ENCODE data around the gene TGFBR1.

TGFBR1 gene

DNA sequence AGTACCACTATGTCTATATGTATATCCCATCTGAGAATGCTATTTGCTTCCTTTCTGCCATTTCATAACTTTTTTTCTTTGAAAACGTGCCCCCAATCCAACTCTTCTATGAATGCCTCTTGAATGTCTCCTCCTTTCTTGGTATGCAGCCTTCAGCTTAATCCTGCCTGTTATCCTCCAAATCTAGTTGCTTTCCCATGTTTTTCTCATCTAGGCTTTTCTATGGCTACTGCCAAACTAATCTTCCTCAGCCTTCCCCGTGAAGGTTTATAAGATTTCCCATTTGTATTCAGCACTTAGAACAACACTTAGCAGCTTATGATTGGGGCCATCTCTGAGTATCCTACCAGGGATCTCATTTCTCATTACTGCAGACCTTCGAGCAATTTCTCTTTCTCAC, 2.5 kb downstream of the TGFBR1 start:
- no peak for TF ChIP-seq CTCF (IDR thresholded peaks at IDR 0.05; ENCODE audit: borderline replicate concordance, insufficient read depth, low read depth, low read length)
- no peak overlapping the region for H3K4me3 ChIP-seq (ENCODE audit: low read depth, low read length)

DNA sequence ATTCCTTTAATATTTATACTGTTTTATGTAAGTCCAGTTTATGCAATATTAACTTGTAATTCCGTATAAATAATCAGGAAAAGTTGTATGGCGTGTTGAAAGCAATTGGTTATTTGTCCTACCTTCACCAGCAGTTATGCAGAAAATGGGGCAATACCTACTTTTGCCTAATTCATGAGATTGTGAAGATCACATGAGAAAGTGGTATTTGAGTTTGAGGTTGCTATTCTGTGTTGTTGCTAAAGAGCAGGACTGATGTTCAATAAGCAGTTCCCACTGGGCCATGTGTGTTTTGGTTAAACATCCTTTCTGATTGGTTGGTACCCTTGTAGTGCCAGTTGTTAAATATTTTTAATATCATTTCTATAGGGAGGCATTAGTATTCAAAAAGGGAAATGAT, 3.2 kb downstream of the TGFBR1 start:
- TF ChIP-seq CTCF (IDR thresholded peaks at IDR 0.05; ENCODE audit: borderline replicate concordance, insufficient read depth, low read depth, low read length), result no peak
- H3K4me3 ChIP-seq (ENCODE audit: low read depth, low read length), result no peak overlapping the region

DNA sequence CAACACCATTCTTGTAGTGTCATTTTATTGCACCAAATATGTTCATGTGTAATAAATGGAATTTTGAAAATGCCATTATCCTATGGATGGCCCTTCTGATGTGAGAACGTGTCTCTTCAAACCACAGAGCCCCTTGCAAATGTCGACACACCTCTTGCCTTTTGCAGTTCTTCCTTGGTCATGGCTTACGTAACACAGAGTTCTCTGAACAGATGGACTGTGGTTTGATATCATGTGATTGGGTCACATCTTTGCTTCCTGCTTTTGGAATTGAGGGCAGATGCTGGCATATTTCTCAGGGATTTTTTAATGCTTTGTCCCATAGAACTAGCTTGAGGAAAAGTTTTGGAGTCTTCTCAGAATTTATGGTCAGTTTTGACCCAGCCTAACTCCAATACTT, 4.6 kb downstream of the TGFBR1 start:
- no peak for TF ChIP-seq CTCF (IDR thresholded peaks at IDR 0.05; ENCODE audit: borderline replicate concordance, insufficient read depth, low read depth, low read length)
- no peak overlapping the region for H3K4me3 ChIP-seq (ENCODE audit: low read depth, low read length)

DNA sequence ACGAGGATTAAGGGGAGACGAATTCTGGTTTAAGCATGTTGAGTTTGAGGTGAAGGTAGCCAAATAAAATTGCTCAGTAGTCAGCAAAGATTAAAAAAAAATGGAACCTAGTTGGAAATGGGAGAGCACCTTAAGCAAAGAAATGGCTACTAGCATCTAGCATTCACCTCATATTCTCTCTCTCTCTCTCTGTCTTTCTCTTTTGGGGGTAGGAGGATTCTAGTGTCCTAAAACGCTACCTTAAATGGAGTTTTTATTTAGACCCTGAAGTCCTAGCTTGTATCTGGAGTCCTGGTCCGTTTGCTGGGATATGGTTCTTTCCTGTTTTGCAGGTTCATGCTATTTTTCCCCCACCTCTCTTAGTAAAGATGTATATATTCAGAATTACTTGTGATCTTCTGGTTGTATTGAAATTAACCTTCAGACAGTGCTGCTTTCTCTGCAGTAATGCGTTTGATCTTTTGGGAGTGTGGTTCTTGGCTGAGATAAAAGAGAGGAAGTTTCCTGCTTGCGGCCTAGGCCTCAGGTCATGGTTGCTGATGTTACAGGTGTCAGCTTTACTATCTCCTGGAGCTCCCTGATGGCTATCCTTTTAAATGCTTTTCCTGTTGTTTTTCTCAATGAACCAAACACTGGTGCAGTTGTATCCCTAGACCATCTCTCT, 8.0 kb downstream of the TGFBR1 start:
- no peak for TF ChIP-seq CTCF (IDR thresholded peaks at IDR 0.05; ENCODE audit: borderline replicate concordance, insufficient read depth, low read depth, low read length)
- no peak overlapping the region for H3K4me3 ChIP-seq (ENCODE audit: low read depth, low read length)

DNA sequence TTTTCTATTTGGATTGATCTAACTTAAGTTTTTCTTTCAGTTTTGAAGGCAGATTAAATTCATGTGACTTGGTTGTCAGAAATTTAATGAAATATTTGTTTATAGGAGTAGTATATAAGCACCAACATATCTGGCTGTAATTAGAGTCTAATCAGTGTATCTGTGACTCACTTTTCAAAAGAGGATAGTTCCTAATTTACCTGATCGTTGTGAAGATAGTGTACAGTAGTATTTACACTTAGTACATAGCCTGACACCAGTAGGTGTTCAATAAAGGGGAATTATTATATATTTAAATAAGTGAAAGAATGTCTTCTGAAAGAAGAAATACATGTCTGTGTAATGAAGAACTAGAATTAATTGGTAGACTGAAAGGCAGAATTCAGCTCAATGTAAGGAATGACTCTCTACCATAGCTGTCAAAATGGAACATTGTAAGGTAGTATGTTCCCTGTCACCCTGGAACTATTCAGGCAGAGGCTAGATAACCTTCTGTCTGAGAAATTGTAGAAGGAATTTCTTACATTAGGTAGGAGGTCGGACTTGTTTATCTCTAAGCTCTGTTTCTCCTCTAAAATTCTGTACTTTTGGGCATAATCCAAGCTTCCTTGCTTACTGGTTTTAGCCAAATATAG, 8.6 kb downstream of the TGFBR1 start:
- TF ChIP-seq CTCF (IDR thresholded peaks at IDR 0.05; ENCODE audit: borderline replicate concordance, insufficient read depth, low read depth, low read length), result no peak
- no peak overlapping the region for H3K4me3 ChIP-seq (ENCODE audit: low read depth, low read length)

- no peak for TF ChIP-seq CTCF (IDR thresholded peaks at IDR 0.05; ENCODE audit: borderline replicate concordance, insufficient read depth, low read depth, low read length)
Observed at GRCh38 chr9:99114049-99114440, 9.1 kb downstream of the TGFBR1 start.

DNA sequence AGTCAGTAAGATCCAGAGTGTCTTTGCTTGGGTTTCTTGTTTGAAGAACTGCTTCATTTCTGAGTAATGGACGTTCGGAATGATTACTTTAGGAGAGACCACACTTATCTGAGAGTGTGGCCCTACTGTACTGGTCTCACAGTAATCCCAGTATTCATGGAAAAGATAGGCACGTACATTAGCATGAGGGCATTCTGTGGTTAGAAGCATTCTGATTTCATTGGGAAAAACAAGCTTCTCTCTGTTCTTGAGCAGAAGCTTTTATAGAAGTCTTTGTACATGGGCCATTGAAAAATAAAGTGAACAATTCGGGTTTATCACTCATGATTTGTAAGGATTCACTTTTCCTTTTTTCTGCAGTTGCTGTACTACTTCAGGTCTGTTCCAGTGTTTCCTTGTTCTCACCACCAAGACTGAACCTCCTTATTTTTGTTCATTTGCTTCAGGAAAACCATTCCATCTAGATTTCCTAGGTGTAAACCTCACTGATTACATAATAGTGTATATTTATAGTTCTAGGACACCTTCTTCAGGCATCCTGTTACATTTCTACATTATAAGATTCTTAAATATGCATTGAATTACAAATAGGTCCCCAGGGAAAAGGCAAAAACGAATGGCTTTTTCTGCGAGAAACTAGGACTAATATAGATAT, 10.1 kb downstream of the TGFBR1 start:
- TF ChIP-seq CTCF (IDR thresholded peaks at IDR 0.05; ENCODE audit: borderline replicate concordance, insufficient read depth, low read depth, low read length), result no peak
- H3K4me3 ChIP-seq (ENCODE audit: low read depth, low read length), result no peak overlapping the region

More at GRCh38 chr9:99114049-99114440, 9.1 kb downstream of the TGFBR1 start:
- H3K4me3 ChIP-seq (ENCODE audit: low read depth, low read length), result no peak overlapping the region

All from GM12875 (cell line).